ENCODE data around the gene NXT1.

DNA sequence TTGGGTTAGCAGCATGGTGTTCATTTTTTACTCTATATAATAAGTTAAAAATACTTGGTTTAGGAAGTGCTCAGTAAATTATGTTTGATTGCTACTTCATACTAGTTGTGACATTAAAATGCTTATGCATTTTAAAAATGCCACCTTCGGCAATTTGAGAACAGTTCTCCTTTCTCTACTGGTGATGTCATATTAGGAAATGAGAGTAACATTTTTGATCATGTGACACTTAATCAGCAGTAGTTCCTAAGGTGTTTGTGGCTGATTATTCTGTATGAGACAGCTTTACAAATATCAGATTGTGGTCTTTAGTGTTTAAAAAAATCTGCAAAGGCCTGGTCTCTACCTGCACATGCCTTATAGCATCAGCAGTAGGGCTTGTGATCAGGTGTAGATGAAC, 15.8 kb downstream of the NXT1 start:
- TF ChIP-seq, protein P1, sequence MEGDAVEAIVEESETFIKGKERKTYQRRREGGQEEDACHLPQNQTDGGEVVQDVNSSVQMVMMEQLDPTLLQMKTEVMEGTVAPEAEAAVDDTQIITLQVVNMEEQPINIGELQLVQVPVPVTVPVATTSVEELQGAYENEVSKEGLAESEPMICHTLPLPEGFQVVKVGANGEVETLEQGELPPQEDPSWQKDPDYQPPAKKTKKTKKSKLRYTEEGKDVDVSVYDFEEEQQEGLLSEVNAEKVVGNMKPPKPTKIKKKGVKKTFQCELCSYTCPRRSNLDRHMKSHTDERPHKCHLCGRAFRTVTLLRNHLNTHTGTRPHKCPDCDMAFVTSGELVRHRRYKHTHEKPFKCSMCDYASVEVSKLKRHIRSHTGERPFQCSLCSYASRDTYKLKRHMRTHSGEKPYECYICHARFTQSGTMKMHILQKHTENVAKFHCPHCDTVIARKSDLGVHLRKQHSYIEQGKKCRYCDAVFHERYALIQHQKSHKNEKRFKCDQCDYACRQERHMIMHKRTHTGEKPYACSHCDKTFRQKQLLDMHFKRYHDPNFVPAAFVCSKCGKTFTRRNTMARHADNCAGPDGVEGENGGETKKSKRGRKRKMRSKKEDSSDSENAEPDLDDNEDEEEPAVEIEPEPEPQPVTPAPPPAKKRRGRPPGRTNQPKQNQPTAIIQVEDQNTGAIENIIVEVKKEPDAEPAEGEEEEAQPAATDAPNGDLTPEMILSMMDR (IDR thresholded peaks at IDR 0.05), result no peak
- TF ChIP-seq POLR2A (IDR thresholded peaks at IDR 0.05), result no peak
